Measurements from ENCODE around the gene CDK1. TPM values are rescaled to one million over a fixed set of nuclear protein-coding genes. Genes with fewer than 3 reads are reported as not detected.

CDK1 gene
- total and polyA plus RNA-seq, 2 experiments from 2014 or later = 23.1 to 33.6 TPM

- Histone ChIP-seq H3K4me2 (no peak overlapping the region), H2AFZ (no peak overlapping the region), H3K9me2 (replicated peaks; ENCODE audit: insufficient read depth) (no peaks in the 10 kb centered on the region), H3K4me1 (ENCODE audit: insufficient read depth) (peaks cover 14% of the 10 kb centered on the region), H4K20me1 (ENCODE audit: insufficient read depth, poor library complexity, severe bottlenecking) (no peaks in the 10 kb centered on the region), H3K9me3 (ENCODE audit: low read depth) (no peaks in the 10 kb centered on the region), H3K27ac (peak overlapping the region; percentile 60), H3K4me3 (no peak overlapping the region), H3K27me3 (no peaks in the 10 kb centered on the region), H3K79me2 (no peaks in the 10 kb centered on the region), H3K36me3 (replicated peaks; ENCODE audit: insufficient read depth, low read depth) (no peaks in the 10 kb centered on the region)
- DNase-seq (ENCODE audit: low spot score) = peak; percentile 58
- 64% methylated on average over 4 of the region's 4 CpGs for WGBS (ENCODE audit: low lambda C conversion rate, missing lambda C conversion rate)
- TF ChIP-seq EZH2phosphoT487 (IDR thresholded peaks at IDR 0.05; ENCODE audit: low read depth, severe bottlenecking, unreplicated experiment) (no peak), CTCF (IDR thresholded peaks at IDR 0.05; ENCODE audit: poor library complexity) (peak; percentile 5), EZH2 (IDR thresholded peaks at IDR 0.05; ENCODE audit: borderline replicate concordance) (no peak)
Observed at GRCh38 chr10:60810437-60811182, 32.3 kb downstream of the CDK1 start.

DNA sequence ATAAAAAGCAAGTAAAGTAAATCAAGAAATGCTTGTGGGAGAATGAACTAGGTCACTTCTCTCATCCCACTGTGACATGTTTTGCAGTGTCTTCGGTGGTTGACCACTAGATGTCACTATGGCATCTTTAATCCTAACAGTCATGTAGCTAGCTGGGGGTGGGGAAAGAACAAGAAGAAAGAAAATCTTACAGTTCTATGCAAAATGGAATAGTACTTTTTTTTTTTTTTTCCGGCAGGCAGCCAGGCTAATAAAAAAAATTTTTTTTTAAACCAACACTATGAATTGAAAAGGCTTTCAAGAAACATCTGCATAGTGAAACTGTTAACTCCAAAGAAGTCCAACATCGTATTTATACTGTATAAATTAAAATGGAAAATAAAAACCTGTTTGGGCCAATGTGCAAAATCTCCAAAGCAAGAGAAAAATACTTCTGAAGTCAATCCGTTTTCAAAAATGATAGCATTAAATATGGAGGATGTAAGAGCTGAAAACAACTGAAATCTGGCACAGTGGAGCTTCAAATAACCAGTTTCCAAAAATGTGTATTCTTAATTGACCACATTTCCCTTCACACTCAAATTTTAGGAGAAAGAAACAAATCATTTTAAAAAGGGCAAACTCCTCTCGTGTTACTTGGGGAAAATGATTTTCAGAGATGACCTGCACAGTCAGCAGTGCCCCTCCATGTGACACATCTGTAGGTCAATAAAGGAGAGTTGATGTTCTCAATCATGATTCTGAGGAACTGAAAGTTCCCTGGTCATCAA lies 38.5 kb downstream of the CDK1 start:
- Histone ChIP-seq H3K9me2 (replicated peaks; ENCODE audit: insufficient read depth) (no peaks in the 10 kb centered on the region), H3K27ac (peak overlapping the region; percentile 48), H4K20me1 (ENCODE audit: insufficient read depth, poor library complexity, severe bottlenecking) (no peaks in the 10 kb centered on the region), H3K9me3 (ENCODE audit: low read depth) (no peaks in the 10 kb centered on the region), H3K4me2 (peak overlapping the region; percentile 39), H3K79me2 (no peaks in the 10 kb centered on the region), H3K27me3 (no peaks in the 10 kb centered on the region), H3K4me3 (no peak overlapping the region), H3K36me3 (replicated peaks; ENCODE audit: insufficient read depth, low read depth) (no peaks in the 10 kb centered on the region), H3K4me1 (ENCODE audit: insufficient read depth) (peaks cover 28% of the 10 kb centered on the region), H2AFZ (no peak overlapping the region)
- WGBS (ENCODE audit: low lambda C conversion rate, missing lambda C conversion rate) = 18% methylated on average over 5 of the region's 5 CpGs
- peak; percentile 92 for DNase-seq (ENCODE audit: low spot score)
- TF ChIP-seq EZH2 (IDR thresholded peaks at IDR 0.05; ENCODE audit: borderline replicate concordance) (no peak), CTCF (IDR thresholded peaks at IDR 0.05; ENCODE audit: poor library complexity) (peak; percentile 85), EZH2phosphoT487 (IDR thresholded peaks at IDR 0.05; ENCODE audit: low read depth, severe bottlenecking, unreplicated experiment) (no peak)

DNA sequence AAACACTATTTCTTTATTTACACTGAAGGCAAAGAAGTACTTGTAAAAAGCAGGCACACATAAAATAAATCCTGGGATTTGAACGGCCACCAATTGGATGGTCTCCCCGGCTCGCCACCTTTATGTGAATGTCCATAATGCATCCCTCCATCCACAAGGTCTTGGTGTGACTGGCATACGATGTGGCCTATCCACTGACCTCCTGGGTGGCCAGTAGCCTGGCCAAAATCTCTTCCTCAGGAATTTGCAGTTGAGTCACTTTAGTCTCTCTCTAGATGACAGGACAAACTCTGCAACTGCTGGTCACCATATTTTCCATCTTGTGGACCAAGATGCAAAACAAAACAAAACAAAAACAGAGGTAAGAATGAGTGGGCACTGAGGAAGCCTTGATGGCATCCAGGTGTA lies 39.1 kb downstream of the CDK1 start:
- Histone ChIP-seq H3K4me3 (no peak overlapping the region), H3K9me3 (ENCODE audit: low read depth) (no peaks in the 10 kb centered on the region), H3K79me2 (no peaks in the 10 kb centered on the region), H3K27ac (peak overlapping the region; percentile 48), H3K27me3 (no peaks in the 10 kb centered on the region), H4K20me1 (ENCODE audit: insufficient read depth, poor library complexity, severe bottlenecking) (no peaks in the 10 kb centered on the region), H3K4me1 (ENCODE audit: insufficient read depth) (peaks cover 28% of the 10 kb centered on the region), H3K36me3 (replicated peaks; ENCODE audit: insufficient read depth, low read depth) (no peaks in the 10 kb centered on the region), H2AFZ (no peak overlapping the region), H3K4me2 (peak overlapping the region; percentile 39), H3K9me2 (replicated peaks; ENCODE audit: insufficient read depth) (no peaks in the 10 kb centered on the region)
- WGBS (ENCODE audit: low lambda C conversion rate, missing lambda C conversion rate) = 46% methylated on average over 4 of the region's 4 CpGs
- DNase-seq (ENCODE audit: low spot score) = no peak
- TF ChIP-seq EZH2 (IDR thresholded peaks at IDR 0.05; ENCODE audit: borderline replicate concordance) (no peak), EZH2phosphoT487 (IDR thresholded peaks at IDR 0.05; ENCODE audit: low read depth, severe bottlenecking, unreplicated experiment) (no peak), CTCF (IDR thresholded peaks at IDR 0.05; ENCODE audit: poor library complexity) (no peak)
